Activated CD4-positive, alpha-beta T cell treated with anti-CD3 and anti-CD28 coated beads, Interleukin-2, amount 50 U/mL, for 48 hours (primary cell): ENCODE measurements around the gene UCN3.
"Not testable (repeated sequence)": the region's sequence is repeated elsewhere in the genome, so short reads cannot be mapped to it uniquely, and the experiment has no call there.

Source experiments
- DNase-seq, 2 experiments: peaks; one replicate each; pipeline ENCODE4 v3.0.0-alpha.2; 2020

UCN3 gene

GRCh38 chr10:5369362-5370158 lies 4.8 kb downstream of the UCN3 start:
- DNase-seq: no peak

GRCh38 chr10:5370493-5371352 lies 6.0 kb downstream of the UCN3 start:
- no peak for DNase-seq

- DNase-seq: no peak
These were observed 8.5 kb downstream of the UCN3 start for GRCh38 chr10:5373307-5373706.

DNA sequence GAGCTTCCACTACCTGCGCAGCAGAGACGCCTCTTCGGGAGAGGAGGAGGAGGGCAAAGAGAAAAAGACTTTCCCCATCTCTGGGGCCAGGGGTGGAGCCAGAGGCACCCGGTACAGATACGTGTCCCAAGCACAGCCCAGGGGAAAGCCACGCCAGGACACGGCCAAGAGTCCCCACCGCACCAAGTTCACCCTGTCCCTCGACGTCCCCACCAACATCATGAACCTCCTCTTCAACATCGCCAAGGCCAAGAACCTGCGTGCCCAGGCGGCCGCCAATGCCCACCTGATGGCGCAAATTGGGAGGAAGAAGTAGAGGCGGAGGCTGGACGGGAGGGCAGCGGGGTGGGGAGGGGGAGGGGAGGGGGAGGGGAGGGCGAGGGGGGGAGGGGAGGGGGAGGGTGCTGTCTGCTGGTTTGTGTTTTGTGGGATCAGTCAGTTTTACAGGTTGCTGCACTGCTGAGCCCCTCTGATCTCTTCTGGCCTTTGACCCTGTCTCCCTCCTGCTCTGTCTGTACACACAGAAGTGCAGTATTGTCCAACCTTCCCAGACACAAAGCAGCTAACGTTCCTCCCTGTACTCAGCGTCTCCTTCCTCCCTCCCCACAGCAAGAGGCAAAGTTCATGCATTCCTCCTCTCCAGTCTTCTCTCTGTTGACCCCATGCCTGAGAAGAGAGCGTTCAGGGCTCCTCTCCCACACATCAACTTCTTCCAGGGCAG lies 9.3 kb downstream of the UCN3 start:
- DNase-seq: no peak

DNA sequence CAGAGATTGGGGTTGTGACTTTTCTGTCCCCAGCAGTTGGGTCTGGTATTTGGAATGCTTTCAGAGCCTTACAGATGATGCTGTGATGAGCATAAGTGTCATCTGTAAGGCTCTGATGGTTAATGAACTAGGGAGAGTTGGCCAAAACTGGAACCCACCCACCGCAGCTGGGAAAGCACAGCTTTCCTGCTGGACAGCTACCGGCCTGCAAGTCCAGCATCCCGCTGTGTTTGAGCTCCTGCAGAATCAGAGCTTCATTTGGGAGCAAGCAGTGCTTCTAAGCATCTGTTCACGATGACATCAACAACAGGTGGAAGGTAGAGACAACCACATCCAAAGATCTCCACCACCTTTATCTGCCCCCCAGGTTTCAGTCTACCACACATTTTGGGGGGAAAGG lies 11.7 kb downstream of the UCN3 start:
- no peak for DNase-seq

GRCh38 chr10:5379202-5379601 lies 14.4 kb downstream of the UCN3 start:
- DNase-seq: not testable (repeated sequence)

DNA sequence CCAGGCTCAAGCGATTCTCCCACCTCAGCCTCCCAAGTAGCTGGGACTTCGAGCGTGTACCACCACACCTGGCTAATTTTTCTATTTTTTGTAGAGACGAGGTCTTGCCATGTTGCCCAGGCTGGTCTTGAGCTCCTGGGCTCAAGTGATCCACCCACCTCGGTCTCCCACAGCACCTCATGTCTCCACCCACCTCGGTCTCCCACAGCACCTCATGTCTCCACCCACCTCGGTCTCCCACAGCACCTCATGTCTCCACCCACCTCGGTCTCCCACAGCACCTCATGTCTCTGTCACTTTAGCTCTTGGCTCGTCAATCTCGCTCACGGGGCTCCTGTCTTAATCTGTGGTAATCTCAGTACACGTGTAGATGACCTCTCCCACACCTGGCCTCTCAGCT lies 15.6 kb downstream of the UCN3 start:
- DNase-seq: not testable (repeated sequence)

DNA sequence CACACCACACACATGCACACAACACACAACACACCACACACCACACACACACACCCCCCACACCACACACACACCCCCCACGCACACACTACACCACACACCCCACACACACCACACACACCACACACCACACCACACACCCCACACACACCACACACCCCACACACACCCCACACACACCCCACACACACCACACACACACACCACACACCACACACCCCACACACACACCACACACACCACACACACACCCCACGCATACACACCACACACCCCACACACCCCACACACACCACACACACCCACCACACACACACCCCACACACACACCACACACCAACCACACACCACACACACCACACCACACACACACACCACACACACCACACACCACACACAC lies 16.4 kb downstream of the UCN3 start:
- no peak for DNase-seq

DNA sequence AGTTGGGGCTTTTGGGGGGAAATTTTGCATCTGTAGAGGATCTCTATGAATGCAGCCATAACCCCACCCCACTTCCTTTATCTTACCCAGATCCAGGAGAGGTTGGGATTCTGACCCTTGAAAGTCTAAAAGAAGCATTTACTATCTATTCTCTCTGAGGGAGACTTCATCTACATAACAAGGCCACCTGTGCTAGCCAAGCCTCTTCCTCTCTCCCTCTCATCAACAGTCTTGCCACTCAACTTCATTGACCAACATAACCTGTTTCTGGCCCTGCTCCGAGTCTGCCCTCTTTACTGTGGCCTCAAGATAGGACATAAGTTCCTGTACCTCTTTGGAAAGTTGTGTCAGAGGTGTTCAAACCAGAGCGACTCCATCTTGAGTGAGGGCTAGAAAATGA lies 20.5 kb downstream of the UCN3 start:
- no peak for DNase-seq

DNA sequence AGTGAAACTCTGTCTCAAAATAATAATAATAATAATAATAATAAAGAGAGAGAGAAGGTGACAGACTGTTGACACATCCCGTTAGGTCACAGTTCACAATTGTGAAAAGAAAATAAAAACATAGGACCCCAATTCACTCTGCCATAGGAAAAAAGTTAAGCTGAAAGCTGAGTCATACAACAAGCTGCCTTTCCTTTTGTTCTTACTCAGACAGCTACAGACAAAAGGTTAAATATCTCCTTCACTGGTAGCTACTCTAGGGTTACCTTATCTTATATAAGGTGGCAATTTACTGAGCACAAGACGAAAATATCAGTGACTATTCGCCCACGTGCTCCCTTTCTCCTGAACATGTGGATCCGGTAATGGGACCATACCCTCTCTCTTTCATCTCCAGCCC lies 22.4 kb downstream of the UCN3 start:
- DNase-seq: no peak

- DNase-seq: no peak
These were observed 25.9 kb downstream of the UCN3 start for GRCh38 chr10:5390607-5391205.

- no peak for DNase-seq
These were observed 27.0 kb downstream of the UCN3 start for GRCh38 chr10:5391790-5392189.

- DNase-seq: no peak
These were observed 28.8 kb downstream of the UCN3 start for GRCh38 chr10:5393529-5393928.

DNA sequence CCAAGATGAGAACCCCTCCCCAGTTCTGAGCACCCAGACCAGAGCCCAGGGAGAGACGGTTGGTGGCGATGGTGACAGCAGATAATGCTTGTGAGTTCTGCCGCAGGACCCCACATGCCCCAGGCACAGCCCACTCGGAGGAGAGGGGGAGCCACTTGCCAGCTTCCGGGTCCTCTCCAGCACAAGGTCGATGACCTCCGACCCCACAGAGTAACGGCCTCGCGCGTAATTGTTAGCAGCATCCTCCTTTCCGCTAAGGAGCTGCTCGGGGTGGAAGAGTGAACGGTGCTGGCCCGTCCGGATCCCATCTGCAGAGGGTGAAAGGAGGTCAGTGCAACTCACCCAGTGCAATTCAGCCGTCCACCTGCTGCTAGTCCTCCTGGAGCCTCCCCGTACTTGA lies 30.4 kb downstream of the UCN3 start:
- no peak for DNase-seq

- no peak for DNase-seq
These were observed 32.0 kb downstream of the UCN3 start for GRCh38 chr10:5396556-5397300.

DNA sequence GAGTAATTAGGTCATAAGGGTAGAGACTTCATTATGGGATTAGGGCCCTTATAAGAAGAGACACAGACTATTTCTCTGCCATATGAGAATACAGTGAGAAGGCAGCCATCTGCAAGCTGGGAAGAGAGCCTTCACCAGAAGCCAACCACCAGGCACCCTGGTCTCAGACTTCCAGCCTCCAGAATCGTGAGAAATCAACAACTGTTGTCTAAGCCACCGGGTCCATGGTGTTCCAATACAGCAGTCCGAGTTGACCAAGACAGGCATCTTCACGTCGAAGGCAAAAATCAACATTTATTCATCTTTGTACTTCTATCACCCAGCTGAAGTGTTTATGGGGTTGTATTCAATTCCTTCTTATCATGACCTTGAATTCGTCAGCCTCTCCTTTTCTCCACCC lies 34.6 kb downstream of the UCN3 start:
- no peak for DNase-seq

DNA sequence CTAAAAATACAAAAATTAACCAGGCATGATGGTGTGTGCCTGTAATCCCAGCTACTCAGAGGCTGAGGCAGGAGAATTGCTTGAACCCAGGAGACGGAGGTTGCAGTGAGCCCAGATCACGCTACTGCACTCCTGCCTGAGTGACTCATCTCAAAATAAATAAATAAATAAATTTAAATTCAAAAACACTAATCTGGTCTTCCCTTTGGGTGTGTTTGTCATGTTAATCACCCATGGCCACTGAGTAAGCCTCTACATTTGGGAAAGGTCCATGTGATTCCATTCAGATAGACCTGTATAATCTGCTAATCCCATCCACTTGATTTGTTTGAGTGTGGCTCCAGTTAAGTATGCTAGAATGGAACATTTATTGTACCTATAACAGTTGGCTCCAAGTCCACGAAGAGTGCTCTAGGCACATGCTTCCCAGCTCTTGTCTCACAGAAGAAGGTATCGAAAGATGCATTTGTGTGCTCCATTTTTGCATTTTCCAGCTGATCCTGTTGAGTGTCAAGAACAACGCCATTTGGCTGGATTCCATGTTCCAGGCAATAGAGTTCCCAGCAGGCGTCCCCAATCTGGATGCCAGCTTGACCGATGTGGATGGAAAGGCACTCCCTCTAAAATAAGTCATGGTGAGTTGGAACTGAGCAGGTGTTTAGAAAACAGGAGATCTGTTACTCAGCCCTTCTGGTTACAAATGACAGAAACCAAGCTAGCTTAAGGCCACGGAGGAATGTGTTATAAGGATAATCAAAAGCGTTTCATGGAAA lies 35.9 kb downstream of the UCN3 start:
- no peak for DNase-seq

- DNase-seq: no peak
These were observed 38.0 kb downstream of the UCN3 start for GRCh38 chr10:5402798-5403197.

DNA sequence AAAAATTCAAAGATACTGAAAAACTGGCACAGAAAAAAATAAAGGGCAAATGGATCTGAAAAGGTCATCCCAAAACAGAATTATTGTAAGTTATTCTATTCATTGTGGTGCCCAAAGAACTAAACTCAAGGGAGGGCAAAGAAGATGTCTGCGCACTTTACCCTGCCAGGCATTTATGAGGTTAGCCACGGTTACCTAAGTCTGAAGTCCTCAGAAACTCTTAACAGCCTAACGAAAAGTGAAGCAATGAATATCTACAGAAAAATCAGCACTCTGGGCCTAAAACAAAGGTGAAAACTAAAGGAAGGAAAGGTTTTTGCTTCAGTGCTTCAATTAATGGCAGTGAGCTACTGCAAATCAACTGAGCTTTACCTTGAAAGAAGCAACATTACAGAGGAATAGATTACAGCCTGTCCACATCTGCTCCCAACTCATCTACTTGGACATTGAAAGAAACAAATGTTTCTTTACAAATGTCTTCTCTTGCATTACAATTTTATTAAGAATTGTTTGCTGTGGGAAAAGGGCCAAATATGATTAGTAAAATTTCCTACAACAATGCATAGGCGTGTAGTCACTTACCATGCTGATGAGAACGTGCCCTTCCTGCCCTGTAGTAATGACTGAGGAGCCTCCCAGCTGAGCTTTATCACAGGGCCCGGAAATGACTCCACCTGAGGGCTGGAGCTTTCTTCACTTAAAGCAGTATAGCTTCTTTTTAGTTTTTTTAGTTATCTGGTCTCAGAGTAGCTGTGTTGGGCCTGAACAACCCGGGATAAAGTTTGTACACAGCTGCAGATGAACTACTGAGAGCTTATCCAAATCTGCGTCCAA lies 39.7 kb downstream of the UCN3 start, which contains the start of gene TUBAL3:
TSS of gene TUBAL3 (minus strand) at position 621 of the 834 bp plus-strand sequence. CDS start at position 585, 36 bp downstream.
- DNase-seq: no peak

- DNase-seq: no peak
These were observed 42.2 kb downstream of the UCN3 start for GRCh38 chr10:5406918-5407317.
